Measurements from ENCODE around the gene FOXM1.
A peak's percentile ranks its signal among the peaks of the same experiment; 100 is the strongest.

DNA sequence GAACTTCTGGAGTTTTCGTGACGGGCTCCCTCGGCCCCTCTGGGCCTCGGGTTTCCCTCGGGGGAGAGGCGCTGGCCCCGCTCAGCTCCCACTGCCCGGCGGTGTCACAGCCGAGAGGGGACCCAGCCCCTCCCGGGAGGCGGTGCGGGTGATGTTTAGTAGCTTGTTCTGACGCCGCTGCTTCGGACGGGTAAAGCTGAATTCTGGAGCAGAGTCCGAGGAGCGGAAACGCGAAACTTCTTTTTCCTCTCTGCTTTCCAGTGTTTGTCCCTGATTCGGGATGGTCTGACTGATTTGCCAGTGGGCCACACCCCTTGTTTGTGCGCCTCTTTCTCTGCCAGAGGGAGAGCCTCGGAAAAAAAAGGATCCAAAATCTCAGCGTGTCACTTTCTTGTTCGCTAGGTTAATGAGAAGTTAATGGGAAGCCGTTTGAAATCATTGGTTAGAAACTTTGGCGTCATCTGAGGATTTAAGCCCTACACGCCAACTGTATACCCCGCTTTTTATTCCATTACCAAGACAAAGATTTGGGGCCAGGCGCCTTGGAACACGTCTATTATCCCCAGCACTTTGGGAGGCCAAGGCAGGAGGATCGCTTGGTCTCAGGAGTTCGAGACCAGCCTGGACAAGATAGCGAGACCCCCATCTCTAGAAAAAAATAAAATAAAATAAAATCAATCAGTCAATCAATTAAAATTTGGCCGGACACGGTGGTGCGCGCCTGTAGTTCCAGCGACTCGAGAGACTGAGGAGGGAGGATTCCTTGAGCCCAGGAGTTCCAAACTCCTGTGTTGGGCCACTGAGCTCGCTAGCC lies 14.5 kb upstream of the FOXM1 start:
- TF ChIP-seq ZFP30 (CRISPR knock-in tag; IDR thresholded peaks at IDR 0.05), result no peak
- TF ChIP-seq ZFP3 (CRISPR knock-in tag; IDR thresholded peaks at IDR 0.05), result 0 out of 2 replicates have a peak, but pooled peaks have one; percentile 41
- TF ChIP-seq, protein P1, sequence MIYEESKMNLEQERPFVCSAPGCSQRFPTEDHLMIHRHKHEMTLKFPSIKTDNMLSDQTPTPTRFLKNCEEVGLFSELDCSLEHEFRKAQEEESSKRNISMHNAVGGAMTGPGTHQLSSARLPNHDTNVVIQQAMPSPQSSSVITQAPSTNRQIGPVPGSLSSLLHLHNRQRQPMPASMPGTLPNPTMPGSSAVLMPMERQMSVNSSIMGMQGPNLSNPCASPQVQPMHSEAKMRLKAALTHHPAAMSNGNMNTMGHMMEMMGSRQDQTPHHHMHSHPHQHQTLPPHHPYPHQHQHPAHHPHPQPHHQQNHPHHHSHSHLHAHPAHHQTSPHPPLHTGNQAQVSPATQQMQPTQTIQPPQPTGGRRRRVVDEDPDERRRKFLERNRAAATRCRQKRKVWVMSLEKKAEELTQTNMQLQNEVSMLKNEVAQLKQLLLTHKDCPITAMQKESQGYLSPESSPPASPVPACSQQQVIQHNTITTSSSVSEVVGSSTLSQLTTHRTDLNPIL (CRISPR knock-in tag; IDR thresholded peaks at IDR 0.05; ENCODE audit: low read depth), result no peak
- no peak for TF ChIP-seq BACH2 (CRISPR knock-in tag; IDR thresholded peaks at IDR 0.05; ENCODE audit: borderline replicate concordance)
- no peak for TF ChIP-seq ZNF70 (CRISPR knock-in tag; IDR thresholded peaks at IDR 0.05)
- TF ChIP-seq RARB (CRISPR knock-in tag; IDR thresholded peaks at IDR 0.05), result no peak

All from SK-N-SH treated with all-trans-retinoic acid at 6 μM for 48 hours (cell line).